Effector CD8-positive, alpha-beta T cell (primary cell): ENCODE measurements around the gene AADACL2.

Experiments used
- DNase-seq: peaks from one replicate; lab custom pipeline; 2025; lab: John Stamatoyannopoulos, UW

The AADACL2 gene

GRCh38 chr3:151804267-151804666, 70.5 kb downstream of the AADACL2 start:
- no peak for DNase-seq

- DNase-seq = no peak
These were observed 73.1 kb downstream of the AADACL2 start for GRCh38 chr3:151806838-151807237.
